Measurements from ENCODE around the gene B3GALT4.
A peak's percentile ranks its signal among the peaks of the same experiment; 100 is the strongest.

Gene B3GALT4

DNA sequence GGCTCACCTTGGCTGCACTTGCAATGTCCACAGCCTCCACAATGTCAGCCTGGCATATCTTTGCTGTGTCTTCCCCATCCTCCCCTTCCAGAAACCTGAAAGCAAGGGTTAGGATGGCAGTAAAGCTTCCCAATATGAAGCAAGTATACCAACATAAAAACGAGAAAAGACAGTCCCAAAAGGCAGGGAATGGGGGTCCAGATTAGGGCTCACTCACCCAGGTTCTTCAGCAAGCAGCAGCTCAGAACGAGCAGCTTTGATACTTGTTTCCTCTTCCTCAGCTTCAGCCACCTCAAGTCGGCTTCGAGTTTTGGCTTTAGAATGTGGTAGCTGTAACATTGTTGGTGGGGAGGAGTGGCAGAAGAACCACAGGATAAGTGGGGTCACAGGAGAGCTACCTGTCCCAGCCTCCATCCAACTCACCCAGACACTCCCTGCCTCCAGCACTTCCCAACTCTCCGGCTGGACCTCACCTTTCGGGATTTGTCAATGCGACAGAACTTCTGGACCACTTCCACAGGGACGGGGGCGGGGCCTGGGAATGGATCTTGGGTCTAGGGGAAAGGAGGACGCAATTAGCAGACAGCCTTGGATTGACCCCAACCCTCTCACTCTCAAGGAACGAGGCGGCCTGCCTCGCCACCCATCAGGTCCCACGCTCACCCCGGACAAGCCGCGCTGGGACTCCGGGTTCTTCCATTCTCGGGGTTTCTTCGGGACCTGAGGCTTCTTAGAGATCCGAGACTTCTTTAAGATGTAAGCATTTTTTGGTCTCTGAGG is 11.4 kb downstream of the B3GALT4 start:
- peaks cover 75% of the 10 kb centered on the region for H3K36me3 ChIP-seq
- peak overlapping the region; percentile 87 for H3K4me3 ChIP-seq
- peaks cover 28% of the 10 kb centered on the region for H3K4me1 ChIP-seq
- peak overlapping the region; percentile 95 for H3K4me2 ChIP-seq
- no peaks in the 10 kb centered on the region for H3K27me3 ChIP-seq
- peak overlapping the region; percentile 84 for H3K27ac ChIP-seq
- H3K9ac ChIP-seq = peak overlapping the region; percentile 87
- no peaks in the 10 kb centered on the region for H3K9me3 ChIP-seq
- no peak for TF ChIP-seq Cebpa-rat (IDR thresholded peaks at IDR 0.05)
- peaks cover 26% of the 10 kb centered on the region; the same call in 1 of the 2 replicates for H4K20me1 ChIP-seq

GRCh38 chr6:33288921-33289783 is 12.2 kb downstream of the B3GALT4 start, which contains the start of the genes PFDN6 and WDR46:
PFDN6 (plus strand) TSS chr6:33289601; CDS start chr6:33289857, 256 bp downstream.
WDR46 (minus strand) TSS chr6:33289239; CDS start chr6:33289170, 69 bp downstream.
- H3K4me1 ChIP-seq = peaks cover 28% of the 10 kb centered on the region
- peaks cover 28% of the 10 kb centered on the region; the same call in 1 of the 2 replicates for H4K20me1 ChIP-seq
- H3K4me3 ChIP-seq = peak within 1 kb of the TSS; percentile 87
- H3K36me3 ChIP-seq = peaks cover 75% of the 10 kb centered on the region
- no peaks in the 10 kb centered on the region for H3K27me3 ChIP-seq
- peak within 1 kb of the TSS; percentile 87 for H3K9ac ChIP-seq
- peak within 1 kb of the TSS; percentile 95 for H3K4me2 ChIP-seq
- H3K9me3 ChIP-seq = no peaks in the 10 kb centered on the region
- no peak for TF ChIP-seq Cebpa-rat (IDR thresholded peaks at IDR 0.05)
- H3K27ac ChIP-seq = peak within 1 kb of the TSS; percentile 84

GRCh38 chr6:33289784-33290315 is 12.9 kb downstream of the B3GALT4 start:
- Histone ChIP-seq H4K20me1 (peaks cover 21% of the 10 kb centered on the region; the same call in 1 of the 2 replicates), H3K36me3 (peaks cover 75% of the 10 kb centered on the region), H3K27ac (peak overlapping the region; percentile 84), H3K9ac (peak overlapping the region; percentile 87), H3K4me2 (peak overlapping the region; percentile 95), H3K4me1 (peaks cover 28% of the 10 kb centered on the region), H3K4me3 (peak overlapping the region; percentile 87), H3K9me3 (no peaks in the 10 kb centered on the region), H3K27me3 (no peaks in the 10 kb centered on the region)
- no peak for TF ChIP-seq Cebpa-rat (IDR thresholded peaks at IDR 0.05)

DNA sequence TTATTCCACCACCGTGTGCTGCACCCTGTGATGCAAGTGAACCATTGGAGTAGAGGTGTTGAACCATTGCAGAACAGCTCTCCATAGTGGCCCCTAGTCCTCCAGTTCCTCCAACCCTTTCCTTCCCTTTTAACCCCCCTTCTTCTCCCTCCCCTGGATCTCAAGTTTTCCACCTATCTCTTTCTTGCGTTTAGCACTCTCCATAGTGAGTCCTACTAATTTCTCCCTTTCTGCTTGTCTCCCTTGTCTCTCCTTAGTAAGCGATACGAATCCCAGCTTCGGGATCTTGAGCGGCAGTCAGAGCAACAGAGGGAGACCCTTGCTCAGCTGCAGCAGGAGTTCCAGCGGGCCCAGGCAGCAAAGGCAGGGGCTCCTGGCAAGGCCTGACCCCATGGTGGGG is 13.5 kb downstream of the B3GALT4 start:
- 0 out of 2 replicates have a peak overlapping the region, but pooled peaks have one; percentile 84 for H3K27ac ChIP-seq
- TF ChIP-seq Cebpa-rat (IDR thresholded peaks at IDR 0.05) = no peak
- H3K36me3 ChIP-seq = peaks cover 75% of the 10 kb centered on the region

GRCh38 chr6:33292996-33293682 is 16.2 kb downstream of the B3GALT4 start:
- TF ChIP-seq Cebpa-rat (IDR thresholded peaks at IDR 0.05) = no peak
- peaks cover 36% of the 10 kb centered on the region for H3K4me1 ChIP-seq
- H3K4me3 ChIP-seq = no peak overlapping the region
- H3K9me3 ChIP-seq = no peaks in the 10 kb centered on the region
- no peaks in the 10 kb centered on the region for H3K27me3 ChIP-seq
- H4K20me1 ChIP-seq = peaks cover 21% of the 10 kb centered on the region; the same call in 1 of the 2 replicates
- H3K4me2 ChIP-seq = no peak overlapping the region
- no peak overlapping the region for H3K9ac ChIP-seq
- no peak overlapping the region for H3K27ac ChIP-seq
- H3K36me3 ChIP-seq = peaks cover 62% of the 10 kb centered on the region

More for the DNA sequence above, 13.5 kb downstream of the B3GALT4 start:
- Histone ChIP-seq H3K9me3 (no peaks in the 10 kb centered on the region), H3K4me2 (peak overlapping the region; percentile 95), H4K20me1 (peaks cover 15% of the 10 kb centered on the region; the same call in 1 of the 2 replicates), H3K9ac (peak overlapping the region; percentile 87), H3K4me3 (peak overlapping the region; percentile 87), H3K4me1 (peaks cover 28% of the 10 kb centered on the region), H3K27me3 (no peaks in the 10 kb centered on the region)

- Histone ChIP-seq H3K4me1 (peaks cover 33% of the 10 kb centered on the region), H3K27ac (no peak overlapping the region), H4K20me1 (peaks cover 21% of the 10 kb centered on the region; the same call in 1 of the 2 replicates), H3K9ac (no peak overlapping the region), H3K27me3 (no peaks in the 10 kb centered on the region), H3K4me2 (no peak overlapping the region), H3K4me3 (no peak overlapping the region), H3K9me3 (no peaks in the 10 kb centered on the region), H3K36me3 (peaks cover 60% of the 10 kb centered on the region)
- TF ChIP-seq Cebpa-rat (IDR thresholded peaks at IDR 0.05) = no peak
Measured at GRCh38 chr6:33294086-33294823, 17.3 kb downstream of the B3GALT4 start.

DNA sequence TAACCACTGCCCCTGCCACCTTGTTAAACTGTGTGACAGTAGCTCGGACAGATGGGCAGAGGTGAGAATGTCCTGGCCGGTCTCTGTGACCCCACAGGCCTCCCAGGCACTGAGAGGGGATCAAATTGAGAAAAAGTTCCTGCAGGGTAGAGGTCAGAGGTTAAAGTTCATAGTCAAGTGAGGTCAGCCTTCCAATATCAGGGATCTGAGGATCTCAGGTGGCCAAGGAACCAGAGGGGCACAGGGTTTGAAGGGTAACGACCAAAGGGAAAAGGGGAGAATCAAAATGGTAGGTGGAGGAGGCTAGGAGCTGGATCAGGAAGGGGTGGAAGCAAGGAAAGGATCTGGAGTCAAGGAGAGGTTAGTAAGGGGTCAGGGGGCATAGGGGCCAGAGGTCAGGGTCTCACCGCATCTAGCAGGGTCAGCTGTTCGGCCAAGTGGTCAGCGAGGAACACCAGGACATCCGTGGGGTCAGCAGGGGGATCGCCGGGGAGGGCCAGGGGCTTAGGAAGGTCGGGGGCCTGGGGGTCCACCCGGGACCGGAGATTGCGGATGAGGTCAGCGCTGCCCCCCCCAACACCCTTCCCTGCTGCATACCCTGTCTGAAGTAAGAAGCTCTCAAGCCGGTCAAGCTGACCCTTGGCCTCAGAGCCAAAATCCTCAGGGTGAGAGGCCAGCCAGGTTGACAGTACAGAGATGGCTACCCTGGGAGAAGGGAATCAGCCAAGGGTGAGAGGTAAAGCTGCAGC is 18.9 kb downstream of the B3GALT4 start:
- no peaks in the 10 kb centered on the region for H3K9me3 ChIP-seq
- H3K27ac ChIP-seq = peak overlapping the region; percentile 70; the same call in 1 of the 2 replicates
- TF ChIP-seq Cebpa-rat (IDR thresholded peaks at IDR 0.05) = no peak
- H3K4me1 ChIP-seq = peaks cover 34% of the 10 kb centered on the region
- H3K4me3 ChIP-seq = no peak overlapping the region
- peak overlapping the region; percentile 71; the same call in 1 of the 2 replicates for H3K9ac ChIP-seq
- peaks cover 21% of the 10 kb centered on the region; the same call in 1 of the 2 replicates for H4K20me1 ChIP-seq
- H3K27me3 ChIP-seq = no peaks in the 10 kb centered on the region
- peaks cover 61% of the 10 kb centered on the region for H3K36me3 ChIP-seq
- no peak overlapping the region for H3K4me2 ChIP-seq

All from BLaER1 (cell line).